Hepatocyte (in vitro differentiated cells): ENCODE results near the gene CUX1.

Experiments used
- CTCF ChIP-seq: fragments of 200-600 bp; sonication (generic); IDR thresholded peaks from 2 replicates; pipeline ENCODE4 v1.5.1; 2016; ENCODE audit warnings: antibody characterized with exemption, mild to moderate bottlenecking; ENCODE audit not compliant: poor library complexity
- EZH2 ChIP-seq: fragments of 200-600 bp; sonication (generic); IDR thresholded peaks from 2 replicates; pipeline ENCODE4 v1.6.1; 2016; ENCODE audit warnings: antibody characterized with exemption, mild to moderate bottlenecking, borderline replicate concordance
- EZH2phosphoT487 ChIP-seq: fragments of 200-600 bp; sonication (generic); IDR thresholded peaks from one replicate; pipeline ENCODE4 v1.6.1; 2018; ENCODE audit warnings: antibody characterized with exemption, mild to moderate bottlenecking, low read depth, moderate library complexity; ENCODE audit not compliant: unreplicated experiment, severe bottlenecking

GRCh38 chr7:102295346-102296178 lies 478.1 kb downstream of the CUX1 start:
- TF ChIP-seq CTCF (no peak), EZH2 (no peak), EZH2phosphoT487 (no peak)
